H1 (cell line): Measurements from ENCODE around the gene LRRC14B. TPM values are rescaled to one million over a fixed set of nuclear protein-coding genes. Genes with fewer than 3 reads are reported as not detected.
"Not testable (repeated sequence)": the region's sequence is repeated elsewhere in the genome, so short reads cannot be mapped to it uniquely, and the experiment has no call there.

Experiments
- CTCF ChIA-PET: fragments of 300-600 bp; sonication (Branson Sonifier 250); formaldehyde crosslinking; loops from one replicate; lab custom pipeline; 2021; ENCODE audit not compliant: partially characterized antibody; lab: Charles Lee
- POLR2A ChIA-PET: fragments of 300-600 bp; sonication (Branson Sonifier 250); formaldehyde crosslinking; loops from one replicate; lab custom pipeline; 2021; ENCODE audit warnings: inconsistent platforms; ENCODE audit not compliant: partially characterized antibody; lab: Charles Lee
- DNase-seq, 2 experiments: peaks; one replicate each; pipeline versions ENCODE4 v3.0.0 to v3.0.0-alpha.2; 2010 to 2022; ENCODE audit warnings: low spot score in 2 of 2, low read depth in 1 of 2, mixed read lengths in 1 of 2
- FAIRE-seq: peaks from 2 replicates; lab custom pipeline; 2011; peaks lifted over from hg19 to GRCh38; lab: Jason Lieb, UNC
- H2AFZ ChIP-seq: 2 replicates; pipeline ENCODE4 v1.8.1; 2012; ENCODE audit warnings: low read length, inconsistent platforms
- H2AK5ac ChIP-seq: 2 replicates; pipeline ENCODE4 v1.6.1; 2013; ENCODE audit warnings: low read depth, low read length
- H2BK120ac ChIP-seq: replicated peaks from 2 replicates; pipeline ENCODE3; 2013; ENCODE audit warnings: low read depth, low read length, inconsistent platforms
- H2BK12ac ChIP-seq: 2 replicates; pipeline ENCODE4 v1.6.1; 2013; ENCODE audit warnings: low read depth, low read length
- H2BK15ac ChIP-seq: 2 replicates; pipeline ENCODE4 v1.6.1; 2013; ENCODE audit warnings: low read length
- H2BK20ac ChIP-seq: 2 replicates; pipeline ENCODE4 v1.6.1; 2013; ENCODE audit warnings: low read length
- H2BK5ac ChIP-seq: 2 replicates; pipeline ENCODE4 v1.6.1; 2013; ENCODE audit warnings: low read depth, low read length
- H3K14ac ChIP-seq: 2 replicates; pipeline ENCODE4 v1.6.1; 2013; ENCODE audit warnings: inconsistent platforms; ENCODE audit not compliant: insufficient read length
- H3K18ac ChIP-seq: 2 replicates; pipeline ENCODE4 v1.6.1; 2013; ENCODE audit warnings: low read length; ENCODE audit errors: extremely low read depth
- H3K23ac ChIP-seq: 2 replicates; pipeline ENCODE4 v1.6.1; 2013; ENCODE audit warnings: inconsistent platforms; ENCODE audit not compliant: insufficient read length
- H3K23me2 ChIP-seq: 2 replicates; pipeline ENCODE4 v1.6.1; 2013; ENCODE audit warnings: low read depth, low read length
- H3K27ac ChIP-seq: 2 replicates; pipeline ENCODE4 v1.6.1; 2011; ENCODE audit warnings: low read depth, low read length, inconsistent platforms
- H3K27me3 ChIP-seq, 4 experiments: replicated peaks in 1 of 4; 1 replicate in 1 of 4; 2 replicates in 3 of 4; pipeline versions ENCODE4 v1.6.1 to v1.8.1; 2011 to 2013; ENCODE audit warnings: low read length in 3 of 4, mild to moderate bottlenecking in 3 of 4, inconsistent platforms in 2 of 4, mixed read lengths in 2 of 4, moderate library complexity in 1 of 4; ENCODE audit not compliant: control insufficient read depth in 3 of 4, insufficient read depth in 3 of 4; ENCODE audit errors: extremely low read depth in 1 of 4
- H3K36me3 ChIP-seq, 4 experiments: 2 replicates each; pipeline versions ENCODE4 v1.6.1 to v1.8.1; 2011 to 2013; ENCODE audit warnings: mild to moderate bottlenecking in 4 of 4, low read length in 3 of 4, moderate library complexity in 2 of 4, control low read depth in 1 of 4, inconsistent platforms in 1 of 4; ENCODE audit not compliant: insufficient read depth in 4 of 4, control insufficient read depth in 2 of 4
- H3K4ac ChIP-seq: replicated peaks from 2 replicates; pipeline ENCODE3; 2013; ENCODE audit warnings: low read length, low read depth, mixed read lengths, inconsistent platforms; ENCODE audit not compliant: insufficient read length
- H3K4me1 ChIP-seq, 4 experiments: replicated peaks in 1 of 4; 1 replicate in 1 of 4; 2 replicates in 3 of 4; pipeline versions ENCODE4 v1.6.1 to v1.8.1; 2011 to 2013; ENCODE audit warnings: low read length in 3 of 4, inconsistent platforms in 2 of 4, mixed read lengths in 1 of 4; ENCODE audit not compliant: insufficient read depth in 4 of 4, control insufficient read depth in 3 of 4
- H3K4me2 ChIP-seq, 2 experiments: 2 replicates each; pipeline versions ENCODE4 v1.6.1 to v1.8.1; 2011 to 2013; ENCODE audit warnings: low read depth in 2 of 2, low read length in 2 of 2, control low read depth in 1 of 2, inconsistent platforms in 1 of 2, mild to moderate bottlenecking in 1 of 2; ENCODE audit not compliant: insufficient read depth in 1 of 2
- H3K4me3 ChIP-seq, 4 experiments: fragments of 200-600, 300-600 bp in 1 of 4; sonication (generic), shearing (Covaris generic), sonication (Bioruptor Twin) in 1 of 4; 2 replicates each; pipeline versions ENCODE4 v1.5.1 to v1.8.1; 2011 to 2016; ENCODE audit warnings: low read length in 4 of 4, low read depth in 3 of 4, control low read depth in 2 of 4, inconsistent platforms in 2 of 4, mild to moderate bottlenecking in 2 of 4, mixed read lengths in 1 of 4, moderate library complexity in 1 of 4; ENCODE audit not compliant: insufficient read depth in 2 of 4; ENCODE audit errors: extremely low read depth in 1 of 4
- H3K56ac ChIP-seq: replicated peaks from 2 replicates; pipeline ENCODE3; 2013; ENCODE audit warnings: low read depth, mild to moderate bottlenecking, mixed read lengths, low read length, inconsistent platforms; ENCODE audit not compliant: insufficient read length
- H3K79me1 ChIP-seq: 2 replicates; pipeline ENCODE4 v1.6.1; 2013; ENCODE audit warnings: low read depth, low read length, control low read depth
- H3K79me2 ChIP-seq, 2 experiments: 2 replicates each; pipeline versions ENCODE4 v1.6.1 to v1.8.1; 2012 to 2013; ENCODE audit warnings: low read length in 2 of 2, mild to moderate bottlenecking in 2 of 2, inconsistent platforms in 1 of 2; ENCODE audit not compliant: insufficient read depth in 2 of 2, control insufficient read depth in 1 of 2
- H3K9ac ChIP-seq, 4 experiments: replicated peaks in 1 of 4; 1 replicate in 1 of 4; 2 replicates in 3 of 4; pipeline versions ENCODE4 v1.6.1 to v1.8.1; 2011 to 2013; ENCODE audit warnings: low read depth in 3 of 4, low read length in 3 of 4, control low read depth in 2 of 4, mild to moderate bottlenecking in 2 of 4, moderate library complexity in 2 of 4, inconsistent platforms in 1 of 4; ENCODE audit errors: extremely low read depth in 1 of 4
- H3K9me3 ChIP-seq, 2 experiments: 2 replicates each; pipeline versions ENCODE4 v1.6.1 to v1.8.1; 2012 to 2013; ENCODE audit warnings: mild to moderate bottlenecking in 2 of 2, moderate library complexity in 2 of 2, control low read depth in 1 of 2, inconsistent platforms in 1 of 2, low read depth in 1 of 2, low read length in 1 of 2, mixed read lengths in 1 of 2; ENCODE audit not compliant: insufficient read depth in 2 of 2
- H4K20me1 ChIP-seq, 2 experiments: replicated peaks in 1 of 2; 2 replicates each; pipeline versions ENCODE3 to v1.8.1; 2011 to 2013; ENCODE audit warnings: inconsistent platforms in 2 of 2, low read length in 2 of 2, mild to moderate bottlenecking in 1 of 2; ENCODE audit not compliant: insufficient read depth in 2 of 2, control insufficient read depth in 1 of 2
- H4K5ac ChIP-seq: 2 replicates; pipeline ENCODE4 v1.6.1; 2013; ENCODE audit warnings: low read length, low read depth, mixed read lengths, inconsistent platforms; ENCODE audit not compliant: insufficient read length
- H4K8ac ChIP-seq: 2 replicates; pipeline ENCODE4 v1.8.0; 2013; ENCODE audit warnings: mild to moderate bottlenecking, moderate library complexity, low read length, inconsistent platforms; ENCODE audit not compliant: insufficient read depth; ENCODE audit errors: extremely low read depth
- H4K91ac ChIP-seq: replicated peaks from 2 replicates; pipeline ENCODE3; 2013; ENCODE audit warnings: low read length, mixed read lengths, inconsistent platforms; ENCODE audit not compliant: insufficient read length
- CREB1 ChIP-seq: IDR thresholded peaks from 2 replicates; pipeline ENCODE4 v1.6.1; 2012; ENCODE audit warnings: inconsistent platforms
- EP300 ChIP-seq, 2 experiments: IDR thresholded peaks; 1 replicate in 1 of 2; 2 replicates in 1 of 2; pipeline ENCODE4 v1.6.1; 2011 to 2012; ENCODE audit warnings: low read depth in 2 of 2, low read length in 2 of 2, mild to moderate bottlenecking in 2 of 2, borderline replicate concordance in 1 of 2, inconsistent platforms in 1 of 2, moderate library complexity in 1 of 2
- KDM4A ChIP-seq: IDR thresholded peaks from one replicate; pipeline ENCODE4 v1.7.1; 2012; ENCODE audit warnings: low read depth, mild to moderate bottlenecking, moderate library complexity, low read length, inconsistent platforms; ENCODE audit not compliant: severe bottlenecking
- POLR2A ChIP-seq, 2 experiments: IDR thresholded peaks; 1 replicate in 1 of 2; 2 replicates in 1 of 2; pipeline ENCODE4 v1.6.1; 2011; ENCODE audit warnings: low read depth in 2 of 2, low read length in 2 of 2, mild to moderate bottlenecking in 2 of 2; ENCODE audit errors: control extremely low read depth in 1 of 2
- WGBS, 2 experiments: shearing (Covaris generic) in 1 of 2; methylation state at CpG; one replicate each; pipeline versions ENCODE4 v1.1.6 to v1.1.7; 2013 to 2015; ENCODE audit warnings: low lambda C conversion rate in 2 of 2, mixed read lengths in 2 of 2, inconsistent platforms in 1 of 2, low coverage in 1 of 2, missing lambda C conversion rate in 1 of 2; ENCODE audit not compliant: insufficient replicate concordance in 2 of 2, insufficient coverage in 1 of 2, insufficient read length in 1 of 2; ENCODE audit errors: extremely low coverage in 1 of 2, missing lambda C conversion rate in 1 of 2; 5-methylcytosine and 5-hydroxymethylcytosine counted together
- polyA plus RNA-seq, 7 experiments: library from polyadenylated mRNA; depleted of rRNA in 3 of 7; stranded (reverse) in 5 of 7; unstranded in 2 of 7; fragments of >200 nt in 5 of 7; fragments of 200-250 nt in 2 of 7; gene quantifications; 1 replicate in 5 of 7; 2 replicates in 1 of 7; 4 replicates in 1 of 7; pipeline versions ENCODE4 v1.2.1 to v1.2.3, GENCODE V29; 2011 to 2013; ENCODE audit warnings: missing spikeins in 2 of 7, mixed read lengths in 2 of 7
- total RNA-seq: library from RNA; stranded (reverse); fragmentation: NEBNext Ultra II Directional; extraction: Animal tissue kit (Norgen Biotek cat#: 25700); gene quantifications from 2 replicates; pipeline ENCODE4 v1.2.1, GENCODE V29; 2021

LRRC14B gene
- total and polyA plus RNA-seq, 2 of the 8 experiments (the other 6 are each of a cell fraction or from before 2014, with no cell fraction given): not detected

DNA sequence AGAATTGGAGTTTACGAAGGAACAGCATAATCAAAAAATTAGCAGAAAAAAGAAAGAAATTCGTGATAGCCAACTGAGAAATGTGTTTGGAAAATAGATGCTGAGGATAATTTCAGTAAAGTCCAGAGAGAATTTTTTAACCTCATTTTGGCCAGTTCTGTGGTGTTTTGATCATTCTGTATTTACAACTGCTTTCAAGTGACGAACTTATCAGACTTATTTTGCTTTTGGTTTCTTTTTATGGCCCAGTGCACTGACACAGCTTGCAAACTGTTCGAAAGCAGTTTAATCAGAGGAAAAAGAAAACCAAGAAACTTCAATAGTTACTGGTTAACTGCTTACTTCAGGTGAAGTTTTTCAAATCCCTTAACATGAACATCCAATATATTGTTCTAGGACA is 28.7 kb downstream of the LRRC14B start (continued):
- TF ChIP-seq POLR2A (IDR thresholded peaks at IDR 0.05; ENCODE audit: control extremely low read depth in 1 of 2, low read depth in 2 of 2, low read length in 2 of 2) (no peak), KDM4A (no peak), CREB1 (no peak), EP300 (IDR thresholded peaks at IDR 0.05; ENCODE audit: borderline replicate concordance in 1 of 2, low read depth in 2 of 2, low read length in 2 of 2) (no peak)

DNA sequence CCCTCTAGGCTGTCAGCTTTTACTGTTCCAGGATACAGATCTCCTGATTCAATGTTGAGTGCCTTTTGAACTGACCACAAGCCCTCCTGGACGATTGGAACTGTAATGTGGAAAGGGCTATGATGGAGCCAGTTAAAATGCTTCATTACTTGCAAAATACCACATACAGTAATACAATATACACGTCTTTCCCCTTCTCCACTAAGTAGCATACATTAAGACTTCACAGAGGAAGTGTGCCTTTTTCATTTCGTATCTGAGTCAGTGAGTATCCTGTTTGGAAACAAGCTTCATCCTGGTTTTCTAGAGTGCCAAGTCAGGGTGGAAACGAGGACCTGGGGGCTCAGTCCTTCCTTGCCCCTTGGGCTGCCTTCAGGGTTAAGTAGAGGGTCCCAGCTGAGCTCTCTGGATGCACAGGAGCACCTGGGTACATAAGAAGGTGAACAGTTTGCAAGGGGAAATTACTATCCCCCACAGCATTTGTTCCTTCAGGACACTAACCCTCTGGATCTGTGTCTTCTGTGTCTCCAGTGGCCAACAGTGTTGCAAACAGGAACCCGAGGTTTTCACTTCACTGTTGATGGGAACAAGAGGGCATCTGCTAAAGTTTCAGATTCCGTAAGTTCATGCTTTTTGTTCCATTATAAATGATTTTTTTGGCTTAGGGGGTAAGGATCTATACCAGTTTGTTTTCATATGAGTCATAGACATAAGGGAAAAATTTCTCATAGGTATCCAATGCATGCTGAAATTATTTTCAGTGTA is 31.8 kb downstream of the LRRC14B start:
- CTCF ChIA-PET, H3K4me1 ChIP-seq, H3K23ac ChIP-seq, H2BK5ac ChIP-seq, H3K4me2 ChIP-seq, DNase-seq, H3K27me3 ChIP-seq, H2BK120ac ChIP-seq, H2AK5ac ChIP-seq, H3K56ac ChIP-seq, H2BK12ac ChIP-seq, H3K23me2 ChIP-seq, H3K27ac ChIP-seq, FAIRE-seq, H2BK20ac ChIP-seq, H3K18ac ChIP-seq, H3K9ac ChIP-seq, POLR2A ChIA-PET, H3K4me3 ChIP-seq, H3K4ac ChIP-seq, H2AFZ ChIP-seq, H4K91ac ChIP-seq, H4K5ac ChIP-seq, H3K14ac ChIP-seq, H4K8ac ChIP-seq, H2BK15ac ChIP-seq, H3K79me1 ChIP-seq, H4K20me1 ChIP-seq, H3K9me3 ChIP-seq: not testable (repeated sequence)
- H3K79me2 ChIP-seq: peaks cover 3 to 46% of the 10 kb centered on the region in 2 experiments; a peak in 3 of 4 replicates
- WGBS, 2 experiments: 86% methylated on average over 6 of the region's 6 CpGs; no CpG with 5 or more reads in 1 of the 2 experiments
- peaks cover 12 to 32% (median 24%) of the 10 kb centered on the region in 4 experiments for H3K36me3 ChIP-seq
